Ovary (tissue), 9 donors: ENCODE data around the gene SOD3. TPM values are rescaled to one million over a fixed set of nuclear protein-coding genes. Genes with fewer than 3 reads are reported as not detected.

Experiments
- DNase-seq, 5 donors: peaks; one replicate each; pipeline ENCODE4 v3.0.0-alpha.2; 2019 to 2020
- H3K27ac ChIP-seq, 2 donors: fragments of 200-600 bp; one replicate each; pipeline versions ENCODE4 v1.5.1 to v1.8.0; 2019 to 2022
- H3K27me3 ChIP-seq: fragments of 200-600 bp; one replicate; pipeline ENCODE4 v1.8.0; 2022
- H3K36me3 ChIP-seq: fragments of 200-600 bp; sonication (generic); one replicate; pipeline ENCODE4 v1.5.1; 2019
- H3K4me1 ChIP-seq: one replicate; pipeline ENCODE4 v1.8.1; 2013; ENCODE audit warnings: mild to moderate bottlenecking, moderate library complexity; ENCODE audit not compliant: insufficient read depth
- H3K4me3 ChIP-seq: fragments of 200-600 bp; sonication (generic); one replicate; pipeline ENCODE4 v1.5.1; 2017
- H3K9me3 ChIP-seq, 2 donors: fragments of 200-600 bp in 1 of 2; sonication (generic) in 1 of 2; one replicate each; pipeline versions ENCODE4 v1.5.1 to v1.8.1; 2013 to 2019; ENCODE audit warnings: mild to moderate bottlenecking in 1 of 2, moderate library complexity in 1 of 2
- EP300 ChIP-seq: sonication (generic); formaldehyde crosslinking; IDR thresholded peaks from one replicate; pipeline ENCODE4 v1.6.1; 2017; ENCODE audit warnings: antibody characterized with exemption
- POLR2A ChIP-seq: fragments of 450-650 bp; IDR thresholded peaks from one replicate; pipeline ENCODE4 v1.6.1; 2017; ENCODE audit warnings: antibody characterized with exemption, mild to moderate bottlenecking, moderate library complexity
- WGBS, 3 donors: extraction: QIAGEN DNeasy Blood & Tissue Kit in 1 of 3; methylation state at CpG; one replicate each; pipeline versions ENCODE4 v1.1.5 to v1.1.7; 2013 to 2017; 5-methylcytosine and 5-hydroxymethylcytosine counted together
- intact Hi-C, 4 donors: fragments of 100-400 bp; cut with DNase I; formaldehyde crosslinking; loops; one replicate each; pipeline versions ENCODE4 v1.11.0 to v1.15.1; 2022 to 2023
- polyA plus RNA-seq, 2 donors: library from polyadenylated mRNA; stranded (reverse); fragments of 200-250 nt in 1 of 2; fragments of 350-450 nt in 1 of 2; fragmentation: Illumina TruSeq in 1 of 2; extraction: RNeasy Lipid Tissue Mini Kit (QIAGEN cat#74804) in 1 of 2; gene quantifications; one replicate each; pipeline ENCODE4 v1.2.3, GENCODE V29; 2013 to 2014
- total RNA-seq, 7 donors: library from RNA; depleted of rRNA in 2 of 7; stranded (reverse); fragments of >200 nt in 2 of 7; fragmentation: NEBNext Ultra II Directional in 3 of 7; extraction: Animal tissue kit (Norgen Biotek cat#: 25700) in 3 of 7; gene quantifications; one replicate each; pipeline versions ENCODE4 v1.1.0 to v1.2.4, GENCODE V29; 2016 to 2023
- TF ChIP-seq, protein P1 (sequence below), 3 donors: fragments of 450-650 bp in 2 of 3; fragments of 200-600 bp in 1 of 3; IDR thresholded peaks; one replicate each; pipeline versions ENCODE4 v1.5.1 to v1.8.0; 2016 to 2022; ENCODE audit warnings: antibody characterized with exemption in 3 of 3, mild to moderate bottlenecking in 1 of 3
- donor health status: DM: no; HTN: no; CAD: no; lungs with moderate emphysema.
- donor health status: DM: no; HTN: no; CAD: no.
- donor health status: Bipolar disorder and iron deficiency.
- donor health status: DM: yes; HTN: yes; CAD: no.
- donor health status: DM: no; HTN: no; CAD: no.
- donor health status: DM: yes; HTN: yes; CAD: no.

Gene SOD3
- total and polyA plus RNA-seq, 9 donors, result 15.3 to 92.3 (median 33.0) TPM

DNA sequence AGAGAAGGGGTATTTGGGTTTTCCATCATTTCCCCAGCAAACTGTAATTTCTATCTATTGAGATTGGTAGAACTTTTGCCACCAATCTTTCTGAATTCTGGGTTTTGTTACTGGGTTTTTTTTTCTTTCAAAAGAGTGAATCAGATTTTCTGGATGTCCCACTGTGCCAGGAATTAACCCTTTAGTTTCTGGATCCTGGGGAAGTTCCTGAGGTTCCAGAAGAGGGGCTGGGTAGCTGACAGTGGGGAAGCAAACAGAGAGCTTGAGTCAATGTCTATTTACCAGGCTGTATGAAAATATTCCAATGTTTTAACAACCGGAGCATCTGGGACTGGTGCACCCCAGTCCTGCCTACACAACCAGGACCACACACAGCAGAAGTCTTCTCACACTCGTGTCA lies 25.8 kb upstream of the SOD3 start:
- Histone ChIP-seq H3K36me3 (no peaks in the 10 kb centered on the region), H3K27me3 (no peaks in the 10 kb centered on the region), H3K4me1 (peaks cover 1% of the 10 kb centered on the region), H3K27ac (no peak overlapping the region), H3K4me3 (no peak overlapping the region), H3K9me3 (no peaks in the 10 kb centered on the region)
- no peak for DNase-seq
- 74 to 78% (median 75%) methylated on average over 2 of the region's 2 CpGs for WGBS, 3 donors
- intact Hi-C loops, result no loop called here
- TF ChIP-seq POLR2A (no peak), EP300 (no peak)
- TF ChIP-seq, protein P1, sequence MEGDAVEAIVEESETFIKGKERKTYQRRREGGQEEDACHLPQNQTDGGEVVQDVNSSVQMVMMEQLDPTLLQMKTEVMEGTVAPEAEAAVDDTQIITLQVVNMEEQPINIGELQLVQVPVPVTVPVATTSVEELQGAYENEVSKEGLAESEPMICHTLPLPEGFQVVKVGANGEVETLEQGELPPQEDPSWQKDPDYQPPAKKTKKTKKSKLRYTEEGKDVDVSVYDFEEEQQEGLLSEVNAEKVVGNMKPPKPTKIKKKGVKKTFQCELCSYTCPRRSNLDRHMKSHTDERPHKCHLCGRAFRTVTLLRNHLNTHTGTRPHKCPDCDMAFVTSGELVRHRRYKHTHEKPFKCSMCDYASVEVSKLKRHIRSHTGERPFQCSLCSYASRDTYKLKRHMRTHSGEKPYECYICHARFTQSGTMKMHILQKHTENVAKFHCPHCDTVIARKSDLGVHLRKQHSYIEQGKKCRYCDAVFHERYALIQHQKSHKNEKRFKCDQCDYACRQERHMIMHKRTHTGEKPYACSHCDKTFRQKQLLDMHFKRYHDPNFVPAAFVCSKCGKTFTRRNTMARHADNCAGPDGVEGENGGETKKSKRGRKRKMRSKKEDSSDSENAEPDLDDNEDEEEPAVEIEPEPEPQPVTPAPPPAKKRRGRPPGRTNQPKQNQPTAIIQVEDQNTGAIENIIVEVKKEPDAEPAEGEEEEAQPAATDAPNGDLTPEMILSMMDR (IDR thresholded peaks at IDR 0.05), result no peak

DNA sequence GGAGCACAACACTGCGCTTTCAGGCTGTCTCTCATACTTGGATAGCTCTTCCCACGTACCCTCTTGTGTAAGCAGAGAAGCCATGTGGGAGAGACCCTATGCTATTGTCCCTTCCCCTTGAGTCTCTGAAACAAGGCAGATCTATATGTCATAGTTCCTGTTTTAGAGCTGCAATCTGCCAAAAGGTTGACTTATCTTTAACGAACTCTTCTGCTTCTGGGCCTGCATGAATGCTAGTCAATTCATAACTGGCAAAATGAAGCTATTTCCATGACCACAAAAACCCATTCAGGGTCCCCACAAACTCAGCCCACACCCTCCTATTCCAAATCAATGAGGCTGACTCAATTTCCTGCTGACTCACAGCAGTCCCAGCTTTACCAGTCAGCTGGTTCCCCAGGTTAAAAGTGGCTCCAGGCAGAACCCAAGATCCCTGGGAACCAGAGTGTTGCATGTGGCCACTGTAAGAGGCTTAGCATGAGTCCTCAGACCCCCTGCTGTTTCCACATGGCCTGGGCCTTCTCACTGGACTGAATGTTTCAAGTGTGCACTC lies 25.3 kb upstream of the SOD3 start:
- intact Hi-C loops, result no loop called here
- no peak for DNase-seq
- TF ChIP-seq EP300, result no peak
- TF ChIP-seq POLR2A, result no peak
- TF ChIP-seq, protein P1 (IDR thresholded peaks at IDR 0.05), result no peak

DNA sequence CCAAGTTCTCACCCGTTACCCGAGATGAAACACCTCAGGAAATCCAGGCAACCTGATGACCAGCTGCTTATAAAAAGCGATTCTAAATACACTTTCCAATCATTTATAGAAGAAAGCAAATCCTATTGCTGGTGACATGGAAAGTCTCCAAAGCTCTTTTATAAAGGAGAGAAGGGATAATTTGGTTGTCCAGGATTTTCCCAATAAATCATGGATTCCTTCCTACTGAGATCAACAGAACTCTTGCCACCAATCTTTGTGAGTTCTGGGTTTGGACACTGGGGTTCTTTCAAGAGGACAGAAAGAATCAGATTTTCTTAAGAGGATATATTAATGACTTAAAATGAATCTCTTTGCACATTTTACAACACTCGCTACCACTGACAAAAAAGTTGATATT lies 24.7 kb upstream of the SOD3 start:
- intact Hi-C loops, result no loop called here
- WGBS, 3 donors, result 67 to 86% (median 74%) methylated on average over 4 of the region's 4 CpGs
- no peaks in the 10 kb centered on the region for H3K36me3 ChIP-seq
- no peaks in the 10 kb centered on the region for H3K27me3 ChIP-seq
- H3K27ac ChIP-seq, result no peak overlapping the region
- H3K4me3 ChIP-seq, result no peak overlapping the region
- DNase-seq, result no peak
- H3K4me1 ChIP-seq, result peaks cover 1% of the 10 kb centered on the region
- no peaks in the 10 kb centered on the region for H3K9me3 ChIP-seq
- TF ChIP-seq EP300 (no peak), POLR2A (no peak)
- TF ChIP-seq, protein P1 (IDR thresholded peaks at IDR 0.05), result no peak

More for the DNA sequence above, 25.3 kb upstream of the SOD3 start:
- H3K9me3 ChIP-seq, result no peaks in the 10 kb centered on the region
- H3K36me3 ChIP-seq, result no peaks in the 10 kb centered on the region
- H3K4me1 ChIP-seq, result peaks cover 1% of the 10 kb centered on the region
- H3K27ac ChIP-seq, result no peak overlapping the region
- H3K27me3 ChIP-seq, result no peaks in the 10 kb centered on the region
- WGBS, 3 donors, result 81 to 88% (median 87%) methylated on average over 3 of the region's 3 CpGs
- no peak overlapping the region for H3K4me3 ChIP-seq

DNA sequence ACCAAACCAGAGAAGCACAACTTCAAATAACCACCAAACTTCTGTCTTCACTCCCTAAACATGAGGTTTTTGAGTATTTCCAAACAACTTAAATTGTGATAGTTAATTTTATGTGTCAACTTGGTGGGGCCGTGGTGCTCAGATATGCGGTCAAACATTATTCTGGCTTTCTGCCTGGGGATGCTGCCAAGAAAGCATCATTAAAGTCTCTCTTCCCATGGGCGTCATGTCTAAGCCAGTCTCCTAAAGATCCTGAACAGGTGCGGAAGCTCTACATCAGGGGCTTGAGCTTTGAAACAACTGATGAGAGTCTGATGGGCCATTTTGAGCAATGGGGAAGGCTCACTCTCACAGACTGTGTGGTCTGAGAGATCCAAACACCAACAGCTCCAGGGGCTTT lies 24.1 kb upstream of the SOD3 start:
- TF ChIP-seq, protein P1 (IDR thresholded peaks at IDR 0.05), result no peak
- no peak for TF ChIP-seq POLR2A
- TF ChIP-seq EP300, result no peak
- intact Hi-C loops, result no loop called here
- Histone ChIP-seq H3K9me3 (no peaks in the 10 kb centered on the region), H3K27ac (no peak overlapping the region), H3K36me3 (no peaks in the 10 kb centered on the region), H3K4me3 (no peak overlapping the region), H3K27me3 (no peaks in the 10 kb centered on the region), H3K4me1 (peaks cover 1% of the 10 kb centered on the region)
- no peak for DNase-seq
- WGBS, 3 donors, result 36 to 47% (median 42%) methylated on average over 4 of the region's 4 CpGs
